ENCODE measurements around the gene ZNF467. TPM values are rescaled to one million over a fixed set of nuclear protein-coding genes. Genes with fewer than 3 reads are reported as not detected.

ZNF467 gene
- total RNA-seq, 2 donors from 2014 or later = 9.9 to 13.2 TPM

DNA sequence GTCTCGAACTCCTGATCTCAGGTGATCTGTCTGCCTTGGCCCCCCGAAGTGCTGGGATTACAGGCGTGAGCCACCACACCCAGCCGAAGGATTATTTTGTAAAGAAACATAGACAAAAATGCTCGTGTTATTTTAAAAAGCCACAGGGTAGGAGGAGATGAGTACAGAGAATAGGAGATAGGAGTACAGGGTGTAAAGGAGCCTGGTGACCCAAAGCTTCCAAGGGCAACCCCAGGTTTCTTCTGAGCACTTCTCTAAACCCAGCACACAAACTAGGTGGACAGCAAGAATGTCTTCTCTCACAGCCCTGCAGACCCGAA is 54.7 kb downstream of the ZNF467 start:
- 86 to 95% methylated on average over 6 of the region's 6 CpGs for WGBS, 2 donors
- Histone ChIP-seq H3K27me3 (no peaks in the 10 kb centered on the region), H3K27ac (no peak overlapping the region), H3K4me3 (no peak overlapping the region), H3K36me3 (replicated peaks in 1 of 2; ENCODE audit: insufficient read depth in 1 of 2, low read depth in 2 of 2) (peaks cover 0 to 3% of the 10 kb centered on the region in 2 donors), H3K4me1 (peaks cover 39% of the 10 kb centered on the region), H3K9me3 (no peaks in the 10 kb centered on the region)
- no peak for ATAC-seq
- intact Hi-C loops (cut with DNase I) = no loop called here
- TF ChIP-seq, protein P1, sequence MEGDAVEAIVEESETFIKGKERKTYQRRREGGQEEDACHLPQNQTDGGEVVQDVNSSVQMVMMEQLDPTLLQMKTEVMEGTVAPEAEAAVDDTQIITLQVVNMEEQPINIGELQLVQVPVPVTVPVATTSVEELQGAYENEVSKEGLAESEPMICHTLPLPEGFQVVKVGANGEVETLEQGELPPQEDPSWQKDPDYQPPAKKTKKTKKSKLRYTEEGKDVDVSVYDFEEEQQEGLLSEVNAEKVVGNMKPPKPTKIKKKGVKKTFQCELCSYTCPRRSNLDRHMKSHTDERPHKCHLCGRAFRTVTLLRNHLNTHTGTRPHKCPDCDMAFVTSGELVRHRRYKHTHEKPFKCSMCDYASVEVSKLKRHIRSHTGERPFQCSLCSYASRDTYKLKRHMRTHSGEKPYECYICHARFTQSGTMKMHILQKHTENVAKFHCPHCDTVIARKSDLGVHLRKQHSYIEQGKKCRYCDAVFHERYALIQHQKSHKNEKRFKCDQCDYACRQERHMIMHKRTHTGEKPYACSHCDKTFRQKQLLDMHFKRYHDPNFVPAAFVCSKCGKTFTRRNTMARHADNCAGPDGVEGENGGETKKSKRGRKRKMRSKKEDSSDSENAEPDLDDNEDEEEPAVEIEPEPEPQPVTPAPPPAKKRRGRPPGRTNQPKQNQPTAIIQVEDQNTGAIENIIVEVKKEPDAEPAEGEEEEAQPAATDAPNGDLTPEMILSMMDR (IDR thresholded peaks at IDR 0.05) = no peak
- no peak for TF ChIP-seq POLR2A (IDR thresholded peaks at IDR 0.05)
- DNase-seq = no peak

- 76 to 100% methylated on average over 2 to 5 of the region's 5 CpGs for WGBS, 2 donors
- DNase-seq (no peak), ATAC-seq (no peak)
- H3K4me1 ChIP-seq = peaks cover 39% of the 10 kb centered on the region
- no peak overlapping the region for H3K4me3 ChIP-seq
- H3K36me3 ChIP-seq (replicated peaks in 1 of 2; ENCODE audit: insufficient read depth in 1 of 2, low read depth in 2 of 2) = no peaks in the 10 kb centered on the region
- no peaks in the 10 kb centered on the region for H3K9me3 ChIP-seq
- H3K27ac ChIP-seq = no peak overlapping the region
- TF ChIP-seq, protein P1 (IDR thresholded peaks at IDR 0.05) = no peak
- no peak for TF ChIP-seq POLR2A (IDR thresholded peaks at IDR 0.05)
- no peaks in the 10 kb centered on the region for H3K27me3 ChIP-seq
- intact Hi-C loops (cut with DNase I) = no loop called here
These were observed 55.9 kb downstream of the ZNF467 start for GRCh38 chr7:149717481-149717880.

DNA sequence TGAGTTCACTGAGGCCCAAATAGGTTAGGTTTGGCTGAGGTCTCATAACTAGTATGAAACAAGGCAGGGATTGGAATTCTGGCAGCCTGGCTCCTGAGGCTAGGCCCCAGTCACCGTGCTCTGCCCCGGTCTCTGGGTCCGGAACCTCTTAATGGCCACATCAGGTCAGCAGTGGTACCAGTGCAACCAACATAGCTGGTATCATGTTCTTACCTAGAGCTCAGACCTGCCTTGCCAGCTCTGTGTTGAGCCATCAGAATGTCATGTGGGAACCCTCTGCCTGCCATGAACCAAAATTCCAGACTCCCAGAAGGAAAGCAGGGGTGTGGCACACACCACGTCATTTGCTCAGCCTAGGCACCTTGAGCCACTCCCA is 56.5 kb downstream of the ZNF467 start:
- no peak for DNase-seq
- TF ChIP-seq, protein P1 (IDR thresholded peaks at IDR 0.05) = no peak
- TF ChIP-seq POLR2A (IDR thresholded peaks at IDR 0.05) = no peak
- Histone ChIP-seq H3K27me3 (no peaks in the 10 kb centered on the region), H3K9me3 (no peaks in the 10 kb centered on the region), H3K4me1 (peaks cover 39% of the 10 kb centered on the region), H3K27ac (no peak overlapping the region), H3K4me3 (no peak overlapping the region), H3K36me3 (replicated peaks in 1 of 2; ENCODE audit: insufficient read depth in 1 of 2, low read depth in 2 of 2) (no peaks in the 10 kb centered on the region)
- intact Hi-C loops (cut with DNase I) = no loop called here
- 90 to 100% methylated on average over 3 to 4 of the region's 4 CpGs for WGBS, 2 donors
- ATAC-seq = no peak

DNA sequence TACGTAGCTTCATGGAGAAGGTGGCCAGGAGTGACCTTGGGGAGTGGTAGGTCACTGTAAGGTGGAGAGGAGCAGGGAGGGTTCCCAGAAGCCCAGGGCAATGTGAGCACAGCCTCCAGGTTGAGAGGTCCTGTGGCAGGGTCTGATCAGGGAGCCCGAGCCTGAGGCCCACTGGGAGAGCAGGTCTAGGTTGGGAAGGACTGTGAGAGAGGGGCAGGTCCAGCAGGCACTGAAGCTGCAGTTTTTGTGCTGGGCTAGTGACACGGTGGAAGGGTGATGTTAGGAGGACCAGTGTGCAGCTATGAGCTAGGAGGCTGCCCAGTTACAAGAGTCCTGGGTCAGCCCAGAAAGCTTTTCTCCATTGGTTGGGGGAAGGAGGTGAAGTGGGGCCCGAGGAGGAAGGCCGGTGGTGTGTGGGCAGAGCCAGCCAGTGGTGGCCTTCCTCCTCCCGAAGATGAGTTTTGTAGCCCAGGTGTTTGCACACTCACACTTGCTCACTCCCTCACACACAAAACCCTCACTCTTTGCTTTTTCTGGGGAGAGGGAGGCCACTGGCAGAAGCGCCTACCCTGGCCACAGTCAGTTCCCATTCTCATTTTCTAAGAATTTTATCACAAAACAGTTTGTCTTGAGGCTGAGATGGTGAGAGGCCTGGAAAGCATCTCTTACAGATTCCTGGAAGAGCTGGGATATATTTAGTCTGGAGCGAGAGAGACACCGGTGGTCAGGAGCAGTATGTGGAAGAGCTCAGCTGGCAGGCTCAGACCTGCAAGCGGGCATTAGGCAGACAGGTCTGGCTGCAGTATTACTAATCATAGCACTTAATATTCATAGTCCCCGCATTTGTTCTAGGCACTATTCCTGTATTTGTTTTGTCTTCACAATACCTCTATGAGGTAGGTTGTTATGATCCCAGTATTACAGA is 57.1 kb downstream of the ZNF467 start:
- no peaks in the 10 kb centered on the region for H3K36me3 ChIP-seq (replicated peaks in 1 of 2; ENCODE audit: insufficient read depth in 1 of 2, low read depth in 2 of 2)
- 78 to 84% methylated on average over 11 of the region's 11 CpGs for WGBS, 2 donors
- no peak overlapping the region for H3K27ac ChIP-seq
- H3K27me3 ChIP-seq = no peaks in the 10 kb centered on the region
- no peak for ATAC-seq
- intact Hi-C loops (cut with DNase I) = no loop called here
- H3K9me3 ChIP-seq = peaks cover 0 to 6% (median 0%) of the 10 kb centered on the region in 3 donors
- no peak for TF ChIP-seq POLR2A (IDR thresholded peaks at IDR 0.05)
- TF ChIP-seq, protein P1 (IDR thresholded peaks at IDR 0.05) = no peak
- H3K4me1 ChIP-seq = peaks cover 39% of the 10 kb centered on the region
- no peak for DNase-seq
- no peak overlapping the region for H3K4me3 ChIP-seq

- peak overlapping the region in 3 of 4 donors; percentile 51 to 66 (median 64) for H3K27ac ChIP-seq
- ATAC-seq = no peak
- WGBS, 2 donors = 43% methylated on average over 8 of the region's 8 CpGs; no CpG with 5 or more reads in 1 of the 2 donors
- H3K9me3 ChIP-seq = peaks cover 0 to 14% (median 0%) of the 10 kb centered on the region in 3 donors
- H3K4me1 ChIP-seq = peaks cover 32% of the 10 kb centered on the region
- peak overlapping the region in 1 of 2 donors; percentile 58 for H3K4me3 ChIP-seq
- TF ChIP-seq, protein P1 (IDR thresholded peaks at IDR 0.05) = no peak
- no peak for TF ChIP-seq POLR2A (IDR thresholded peaks at IDR 0.05)
- no peaks in the 10 kb centered on the region for H3K36me3 ChIP-seq (replicated peaks in 1 of 2; ENCODE audit: insufficient read depth in 1 of 2, low read depth in 2 of 2)
- H3K27me3 ChIP-seq = no peaks in the 10 kb centered on the region
- no peak for DNase-seq
- intact Hi-C loops (cut with DNase I) = no loop called here
These were observed 57.9 kb downstream of the ZNF467 start for GRCh38 chr7:149715476-149715875.

Measured in body of pancreas (tissue), 4 donors.